IMR-90 (cell line): ENCODE measurements around the gene GZMA. TPM values are rescaled to one million over a fixed set of nuclear protein-coding genes. Genes with fewer than 3 reads are reported as not detected.

Experiments used
- ATAC-seq: fragments of 200-7000 bp; cut with Tn5 transposase; 2 replicates; pipeline ENCODE4 v1.9.1; 2020; ENCODE audit warnings: low read depth, mild to moderate bottlenecking, moderate library complexity
- BruUV-seq: library from RNA; stranded (reverse); fragments of 400-500 nt; replicated peaks from 2 replicates; lab custom pipeline; 2021; lab: Mats Ljungman, UMichigan
- CTCF ChIA-PET: fragments of 300-600 bp; formaldehyde crosslinking; extraction: SDS; loops from one replicate; lab custom pipeline; 2021; ENCODE audit warnings: antibody characterized with exemption; lab: Yijun Ruan, JAX
- POLR2A ChIA-PET: fragments of 300-600 bp; sonication (Branson Sonifier 250); formaldehyde crosslinking; loops from one replicate; lab custom pipeline; 2022; ENCODE audit warnings: antibody characterized with exemption; ENCODE audit not compliant: unreplicated experiment; lab: Charles Lee
- DNase-seq: peaks from one replicate; pipeline ENCODE4 v3.0.0; 2013
- H2AFZ ChIP-seq: replicated peaks from 2 replicates; pipeline ENCODE3; 2013; ENCODE audit warnings: low read length, mild to moderate bottlenecking; ENCODE audit not compliant: poor library complexity
- H2AK5ac ChIP-seq: 2 replicates; pipeline ENCODE4 v1.6.1; 2013; ENCODE audit warnings: low read depth, low read length, inconsistent platforms
- H2AK9ac ChIP-seq: replicated peaks from 2 replicates; pipeline ENCODE3; 2013; ENCODE audit warnings: mild to moderate bottlenecking, low read depth, low read length, moderate library complexity; ENCODE audit not compliant: poor library complexity
- H2BK120ac ChIP-seq: 2 replicates; pipeline ENCODE4 v1.6.1; 2013; ENCODE audit warnings: low read depth, low read length, inconsistent platforms
- H2BK15ac ChIP-seq: 3 replicates; pipeline ENCODE4 v1.6.1; 2013; ENCODE audit warnings: low read depth, low read length, inconsistent platforms
- H2BK20ac ChIP-seq: 2 replicates; pipeline ENCODE4 v1.6.1; 2013; ENCODE audit warnings: low read depth, mild to moderate bottlenecking, inconsistent platforms, low read length, moderate library complexity
- H2BK5ac ChIP-seq: 2 replicates; pipeline ENCODE4 v1.6.1; 2013; ENCODE audit warnings: mild to moderate bottlenecking, low read depth, low read length, inconsistent platforms; ENCODE audit not compliant: poor library complexity, severe bottlenecking
- H3K14ac ChIP-seq: replicated peaks from 2 replicates; pipeline ENCODE4 v1.6.1; 2013; ENCODE audit warnings: low read depth, low read length, inconsistent platforms
- H3K18ac ChIP-seq: 2 replicates; pipeline ENCODE4 v1.6.1; 2013; ENCODE audit warnings: low read depth, low read length, control low read depth
- H3K23ac ChIP-seq: 2 replicates; pipeline ENCODE4 v1.6.1; 2013; ENCODE audit warnings: low read depth, low read length, inconsistent platforms
- H3K27ac ChIP-seq: 2 replicates; pipeline ENCODE4 v1.5.1; 2013; ENCODE audit warnings: mild to moderate bottlenecking, control low read depth, low read length; ENCODE audit not compliant: insufficient read depth
- H3K27me3 ChIP-seq: 2 replicates; pipeline ENCODE4 v1.6.1; 2013; ENCODE audit warnings: low read length; ENCODE audit not compliant: control insufficient read depth, insufficient read depth
- H3K36me3 ChIP-seq: 2 replicates; pipeline ENCODE4 v1.6.1; 2013; ENCODE audit warnings: low read length, mixed read lengths; ENCODE audit not compliant: control insufficient read depth, insufficient read depth
- H3K4ac ChIP-seq: 2 replicates; pipeline ENCODE4 v1.6.1; 2013; ENCODE audit warnings: low read depth, low read length, inconsistent platforms
- H3K4me1 ChIP-seq: 2 replicates; pipeline ENCODE4 v1.6.1; 2013; ENCODE audit warnings: low read length, mixed read lengths; ENCODE audit not compliant: control insufficient read depth, insufficient read depth
- H3K4me2 ChIP-seq: 2 replicates; pipeline ENCODE4 v1.6.1; 2013; ENCODE audit warnings: low read depth, mild to moderate bottlenecking, control low read depth, low read length, moderate library complexity
- H3K4me3 ChIP-seq: 2 replicates; pipeline ENCODE4 v1.5.1; 2013; ENCODE audit warnings: low read depth, mild to moderate bottlenecking, control low read depth, low read length, moderate library complexity; ENCODE audit not compliant: insufficient read depth
- H3K56ac ChIP-seq: 2 replicates; pipeline ENCODE4 v1.6.1; 2013; ENCODE audit warnings: low read length, inconsistent platforms; ENCODE audit not compliant: insufficient read depth; ENCODE audit errors: extremely low read depth
- H3K79me1 ChIP-seq, 2 experiments: 2 replicates each; pipeline ENCODE4 v1.6.1; 2013; ENCODE audit warnings: low read length in 2 of 2, inconsistent platforms in 1 of 2, low read depth in 1 of 2
- H3K9ac ChIP-seq: 2 replicates; pipeline ENCODE4 v1.6.1; 2013; ENCODE audit warnings: low read depth, low read length, control low read depth
- H3K9me1 ChIP-seq: 2 replicates; pipeline ENCODE4 v1.6.1; 2013; ENCODE audit warnings: low read length, inconsistent platforms; ENCODE audit not compliant: insufficient read depth
- H3K9me3 ChIP-seq: 2 replicates; pipeline ENCODE4 v1.6.1; 2013; ENCODE audit warnings: low read length; ENCODE audit not compliant: control insufficient read depth, insufficient read depth
- H4K20me1 ChIP-seq: 2 replicates; pipeline ENCODE4 v1.6.1; 2013; ENCODE audit warnings: low read length, inconsistent platforms; ENCODE audit not compliant: insufficient read depth
- H4K5ac ChIP-seq: 2 replicates; pipeline ENCODE4 v1.6.1; 2013; ENCODE audit warnings: mild to moderate bottlenecking, low read depth, low read length, control low read depth
- H4K8ac ChIP-seq, 2 experiments: 2 replicates each; pipeline ENCODE4 v1.6.1; 2013; ENCODE audit warnings: low read depth in 2 of 2, low read length in 2 of 2, control low read depth in 1 of 2, inconsistent platforms in 1 of 2
- H4K91ac ChIP-seq: 2 replicates; pipeline ENCODE4 v1.6.1; 2013; ENCODE audit warnings: low read depth, low read length, inconsistent platforms; ENCODE audit not compliant: insufficient read depth
- BHLHE40 ChIP-seq: fragments of 150-350 bp; IDR thresholded peaks from 2 replicates; pipeline ENCODE4 v1.6.1; 2016; ENCODE audit warnings: mild to moderate bottlenecking, low read depth, low read length
- CEBPB ChIP-seq: IDR thresholded peaks from 2 replicates; pipeline ENCODE4 v1.6.1; 2012; ENCODE audit warnings: low read depth, low read length, improper control_type of control experiment
- CHD1 ChIP-seq: IDR thresholded peaks from 2 replicates; pipeline ENCODE4 v1.6.1; 2012; ENCODE audit warnings: low read depth, low read length, improper control_type of control experiment
- FOS ChIP-seq: fragments of 150-350 bp; IDR thresholded peaks from 2 replicates; pipeline ENCODE4 v1.6.1; 2016; ENCODE audit warnings: low read depth, low read length
- MAFK ChIP-seq: IDR thresholded peaks from 2 replicates; pipeline ENCODE4 v1.6.1; 2012; ENCODE audit warnings: low read depth, low read length, improper control_type of control experiment
- MXI1 ChIP-seq: IDR thresholded peaks from 2 replicates; pipeline ENCODE4 v1.6.1; 2012; ENCODE audit warnings: low read depth, mild to moderate bottlenecking, low read length, moderate library complexity, borderline replicate concordance
- NFE2L2 ChIP-seq: fragments of 150-350 bp; IDR thresholded peaks from 2 replicates; pipeline ENCODE4 v1.6.1; 2016; ENCODE audit warnings: low read depth, mild to moderate bottlenecking, low read length
- SMC3 ChIP-seq: fragments of 150-350 bp; IDR thresholded peaks from 2 replicates; pipeline ENCODE4 v1.6.1; 2016; ENCODE audit warnings: low read depth, mild to moderate bottlenecking, antibody characterized with exemption, low read length, moderate library complexity
- WGBS, 2 experiments: methylation state at CpG; one replicate each; pipeline versions ENCODE4 v1.1.5 to v1.1.7; 2013; ENCODE audit warnings: missing lambda C conversion rate in 2 of 2; ENCODE audit not compliant: insufficient read length in 1 of 2; ENCODE audit errors: extremely low coverage in 2 of 2; 5-methylcytosine and 5-hydroxymethylcytosine counted together
- dilution Hi-C: fragments of 300-500 bp; cut with HindIII; formaldehyde crosslinking; loops from one replicate; pipeline ENCODE4 v1.14.3; 2018; ENCODE audit warnings: low sequenced_read_pairs; ENCODE audit not compliant: unreplicated experiment
- in situ Hi-C: fragments of 300-500 bp; cut with MboI; formaldehyde crosslinking; loops from 3 replicates; pipeline ENCODE4 v1.14.3; 2019; ENCODE audit warnings: low sequenced_read_pairs, inconsistent platforms, mixed read lengths
- intact Hi-C: fragments of 100-400 bp; cut with micrococcal nuclease; formaldehyde crosslinking; loops from 2 replicates; pipeline ENCODE4 v1.10.0; 2022
- polyA plus RNA-seq, 3 experiments: library from polyadenylated mRNA; depleted of rRNA; stranded (reverse); fragments of >200 nt; gene quantifications; 2 replicates each; pipeline ENCODE4 v1.2.3, GENCODE V29; 2012; ENCODE audit warnings: low replicate concordance in 1 of 3
- total RNA-seq: library from RNA; depleted of rRNA; stranded (reverse); fragments of >200 nt; gene quantifications from 2 replicates; pipeline ENCODE4 v1.2.3, GENCODE V29; 2012
- TF ChIP-seq, protein P1 (sequence below): fragments of 150-350 bp; IDR thresholded peaks from 2 replicates; pipeline ENCODE4 v1.6.1; 2017; ENCODE audit warnings: mild to moderate bottlenecking, antibody characterized with exemption, low read length, low read depth

The GZMA gene
- total and polyA plus RNA-seq, 2 of the 4 experiments (the other 2 are of a cell fraction): not detected

DNA sequence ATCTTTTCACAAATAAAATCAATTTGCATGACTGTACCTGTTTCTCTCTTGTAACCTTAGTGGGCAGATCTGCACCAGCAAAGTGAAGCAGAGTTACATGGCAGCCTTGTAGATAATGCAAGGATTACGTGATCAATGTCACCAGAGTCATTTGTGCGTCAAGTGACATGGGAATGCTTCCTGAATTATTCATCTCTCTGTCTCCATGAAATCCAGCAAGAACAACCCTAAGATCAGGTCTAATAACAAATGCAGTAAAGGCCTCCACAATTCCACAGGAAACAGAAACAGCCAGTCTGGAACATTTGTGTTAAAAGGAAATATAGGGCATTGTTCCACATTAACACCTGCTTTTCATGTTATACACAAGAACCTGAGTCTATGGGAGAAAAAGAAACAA lies 7.8 kb downstream of the GZMA start:
- H2BK5ac ChIP-seq: no peak overlapping the region
- no peaks in the 10 kb centered on the region for H3K9me3 ChIP-seq
- no peaks in the 10 kb centered on the region for H3K4me1 ChIP-seq
- H3K27me3 ChIP-seq: peaks cover 36% of the 10 kb centered on the region
- H3K14ac ChIP-seq: no peak overlapping the region
- no peak overlapping the region for H3K27ac ChIP-seq
- no peak overlapping the region for H2AK5ac ChIP-seq
- H3K18ac ChIP-seq: no peak overlapping the region
- POLR2A ChIA-PET: no interaction called here
- no peak overlapping the region for H3K23ac ChIP-seq
- no peak overlapping the region for H3K4me2 ChIP-seq
- H3K56ac ChIP-seq: no peak overlapping the region
- H3K36me3 ChIP-seq: no peaks in the 10 kb centered on the region
- no peak overlapping the region for H2AK9ac ChIP-seq
- no peak overlapping the region for H4K8ac ChIP-seq
- in situ Hi-C loops (no loop called here), dilution Hi-C loops (no loop called here), intact Hi-C loops (no loop called here)
- H2BK15ac ChIP-seq: no peak overlapping the region
- H2AFZ ChIP-seq: no peak overlapping the region
- no peak for TF ChIP-seq MAFK
- TF ChIP-seq CEBPB: no peak
- TF ChIP-seq CHD1: no peak
- no peak for TF ChIP-seq NFE2L2
- TF ChIP-seq, protein P1, sequence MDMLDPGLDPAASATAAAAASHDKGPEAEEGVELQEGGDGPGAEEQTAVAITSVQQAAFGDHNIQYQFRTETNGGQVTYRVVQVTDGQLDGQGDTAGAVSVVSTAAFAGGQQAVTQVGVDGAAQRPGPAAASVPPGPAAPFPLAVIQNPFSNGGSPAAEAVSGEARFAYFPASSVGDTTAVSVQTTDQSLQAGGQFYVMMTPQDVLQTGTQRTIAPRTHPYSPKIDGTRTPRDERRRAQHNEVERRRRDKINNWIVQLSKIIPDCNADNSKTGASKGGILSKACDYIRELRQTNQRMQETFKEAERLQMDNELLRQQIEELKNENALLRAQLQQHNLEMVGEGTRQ: no peak
- no peak for TF ChIP-seq FOS
- TF ChIP-seq BHLHE40: no peak
- no peak for TF ChIP-seq SMC3
- no peak for TF ChIP-seq MXI1
- H3K4me3 ChIP-seq: no peak overlapping the region
- no peak overlapping the region for H4K5ac ChIP-seq
- H2BK20ac ChIP-seq: no peak overlapping the region
- H3K9me1 ChIP-seq: no peaks in the 10 kb centered on the region
- no peaks in the 10 kb centered on the region for H4K20me1 ChIP-seq
- no peak for ATAC-seq
- CTCF ChIA-PET: no interaction called here
- no peak overlapping the region for H3K4ac ChIP-seq
- no TSS peak for BruUV-seq
- no peak for DNase-seq
- H4K91ac ChIP-seq: no peak overlapping the region
- H2BK120ac ChIP-seq: no peak overlapping the region
- no peaks in the 10 kb centered on the region for H3K79me1 ChIP-seq
- no peak overlapping the region for H3K9ac ChIP-seq
- 63% methylated on average over 2 of the region's 2 CpGs; no CpG with 5 or more reads in 1 of the 2 experiments for WGBS, 2 experiments
